Measurements from ENCODE around the gene CCDC74B.
"Not testable (repeated sequence)": the region's sequence is repeated elsewhere in the genome, so short reads cannot be mapped to it uniquely, and the experiment has no call there.

The CCDC74B gene

DNA sequence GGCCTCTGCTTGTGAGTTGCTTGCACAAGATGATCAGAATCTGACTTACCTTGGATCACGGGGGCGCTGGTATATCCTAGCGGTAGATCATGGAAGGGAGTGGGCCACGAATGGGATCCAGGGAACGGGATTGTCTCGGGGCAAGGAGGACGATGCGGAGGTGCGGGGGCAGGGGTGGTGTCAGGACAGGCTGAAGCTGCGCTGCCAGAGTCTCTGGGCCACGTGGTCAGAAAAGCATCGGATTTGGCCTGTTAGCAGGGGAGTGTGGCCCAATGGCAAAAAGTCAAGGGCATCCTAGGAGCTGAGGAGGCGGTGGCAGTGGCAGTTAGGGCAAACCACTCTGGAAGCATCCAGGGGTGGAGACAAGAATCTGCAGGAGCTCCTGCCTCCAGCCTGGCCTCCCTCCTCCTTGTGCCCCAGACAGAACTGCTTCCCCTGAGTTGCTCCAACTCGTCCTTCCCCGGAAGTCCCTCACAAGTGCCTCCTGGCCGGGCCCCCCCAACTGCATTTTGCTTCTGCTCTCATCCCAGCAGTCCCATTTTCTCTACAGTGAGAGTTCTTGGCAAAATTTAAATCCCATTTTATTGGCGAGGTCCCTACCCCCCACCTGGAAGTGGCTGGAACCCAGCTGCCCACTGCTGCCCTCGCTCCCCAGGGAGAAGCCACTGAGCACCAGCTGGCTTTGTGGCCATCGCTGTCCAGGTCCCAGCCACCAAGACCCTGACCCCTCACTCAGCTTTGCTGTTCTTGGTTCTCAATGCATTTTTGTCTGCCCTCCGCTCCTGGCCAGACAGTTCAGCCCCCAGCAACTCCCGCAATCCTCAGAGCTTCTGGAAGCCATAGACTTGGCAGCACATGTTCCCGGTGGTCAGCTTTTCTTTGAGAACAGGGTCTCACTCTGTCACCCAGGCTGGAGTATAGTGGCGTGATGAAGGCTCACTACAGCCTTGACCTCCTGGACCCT lies 5.6 kb upstream of the CCDC74B start:
- DNase-seq (no peak), ATAC-seq (replicated peaks) (no peak)
- Mint-ChIP-seq H3K27me3 (peaks cover 7 to 10% of the 10 kb centered on the region in 2 donors), H3K27ac (peak overlapping the region; percentile 37), H3K4me1 (peaks cover 5% of the 10 kb centered on the region in 2 donors), H3K4me3 (no peak overlapping the region), H3K36me3 (peaks cover 23 to 33% of the 10 kb centered on the region in 2 donors), H3K9me3 (no peaks in the 10 kb centered on the region)

GRCh38 chr2:130148515-130148914 lies 3.6 kb upstream of the CCDC74B start:
- not testable (repeated sequence) for H3K27ac Mint-ChIP-seq; H3K9me3 Mint-ChIP-seq; H3K4me3 Mint-ChIP-seq; ATAC-seq (replicated peaks); DNase-seq
- peaks cover 12 to 21% of the 10 kb centered on the region in 2 donors for H3K36me3 Mint-ChIP-seq
- peaks cover 4 to 17% of the 10 kb centered on the region in 2 donors for H3K4me1 Mint-ChIP-seq
- peaks cover 8 to 24% of the 10 kb centered on the region in 2 donors for H3K27me3 Mint-ChIP-seq

DNA sequence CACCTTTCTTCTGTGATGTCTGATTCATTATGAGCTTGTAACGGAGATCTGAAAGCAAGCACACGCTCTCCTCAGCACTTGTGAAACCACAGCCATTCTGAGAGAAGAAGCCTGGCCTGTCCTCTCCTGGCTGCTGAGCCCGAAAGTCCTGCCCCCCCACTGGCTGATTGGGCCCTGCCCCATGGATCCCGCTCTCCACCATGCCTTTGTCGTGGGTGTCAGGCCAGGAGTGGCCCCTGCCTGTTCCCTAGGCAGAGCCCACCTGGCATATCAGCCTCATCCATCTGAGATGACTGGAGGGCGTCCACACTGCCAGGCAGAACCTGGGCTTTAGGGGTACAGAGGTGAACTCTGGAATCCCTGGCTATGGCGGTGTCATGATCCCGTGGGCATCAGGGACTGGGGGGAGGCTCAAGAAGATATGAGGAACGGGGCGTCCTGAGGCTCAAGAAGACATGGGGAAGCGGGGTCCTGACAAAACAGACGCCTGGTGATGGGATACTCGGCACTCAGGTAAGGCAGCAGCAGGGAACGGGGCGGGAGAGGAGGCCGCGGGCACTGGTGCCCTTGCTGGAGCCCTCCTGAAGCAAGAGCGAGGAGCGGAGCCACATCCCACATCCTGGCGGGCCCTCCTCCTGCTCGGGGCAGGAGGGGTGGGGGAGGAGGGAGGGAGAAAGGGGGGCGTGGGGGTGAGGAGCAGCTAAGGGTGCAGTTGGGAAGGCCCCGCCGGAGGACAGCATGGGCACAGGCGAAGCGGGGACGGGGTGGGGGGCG lies 1.5 kb downstream of the CCDC74B start:
- peak overlapping the region; percentile 50 to 76 for H3K4me3 Mint-ChIP-seq
- peak in 1 of 2 donors; percentile 12 for ATAC-seq (replicated peaks)
- H3K4me1 Mint-ChIP-seq: peaks cover 5 to 16% of the 10 kb centered on the region in 2 donors
- H3K27ac Mint-ChIP-seq, H3K36me3 Mint-ChIP-seq, DNase-seq, H3K9me3 Mint-ChIP-seq: not testable (repeated sequence)
- peaks cover 16 to 33% of the 10 kb centered on the region in 2 donors for H3K27me3 Mint-ChIP-seq

GRCh38 chr2:130142396-130143265 lies 2.3 kb downstream of the CCDC74B start:
- peaks cover 16 to 33% of the 10 kb centered on the region in 2 donors for H3K27me3 Mint-ChIP-seq
- not testable (repeated sequence) for H3K36me3 Mint-ChIP-seq; H3K9me3 Mint-ChIP-seq; H3K27ac Mint-ChIP-seq; ATAC-seq (replicated peaks); H3K4me3 Mint-ChIP-seq; DNase-seq
- peaks cover 5 to 15% of the 10 kb centered on the region in 2 donors for H3K4me1 Mint-ChIP-seq

DNA sequence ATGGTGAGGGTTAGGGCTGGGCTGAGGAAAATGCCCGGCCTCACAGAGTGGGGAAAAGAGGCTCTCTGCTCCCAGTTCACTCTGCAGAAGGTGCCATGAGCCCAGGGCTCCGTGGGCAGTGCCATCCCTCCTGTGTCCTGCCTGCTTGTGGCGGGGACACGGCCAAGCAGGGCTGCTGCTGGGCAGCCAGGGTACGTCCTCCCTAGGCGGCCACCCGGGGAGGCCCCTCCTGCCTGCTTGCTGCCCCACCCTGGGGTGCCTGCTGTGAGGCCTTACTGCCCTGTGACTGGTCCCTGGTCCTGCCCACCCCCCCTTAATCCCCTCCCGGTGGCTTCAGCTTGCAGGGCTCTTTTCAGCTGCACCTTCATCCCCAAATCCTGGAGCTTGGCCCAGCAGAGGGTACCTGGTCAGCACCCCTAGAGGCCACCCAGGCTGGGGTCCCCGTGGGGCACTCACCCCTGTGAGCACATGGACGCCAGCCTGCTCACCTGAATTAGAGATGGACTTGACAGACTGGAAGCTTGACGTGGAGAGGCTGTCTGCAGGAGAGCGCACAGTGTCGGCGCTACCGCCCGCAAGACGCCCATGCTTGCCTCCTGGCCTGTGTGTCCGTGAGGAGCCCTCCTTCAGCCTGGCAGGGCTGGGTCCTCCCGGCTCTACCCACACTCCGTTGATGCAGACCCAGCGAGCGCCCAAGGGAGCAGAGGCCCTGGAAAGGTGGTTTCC lies 3.1 kb downstream of the CCDC74B start:
- ATAC-seq (replicated peaks); H3K4me3 Mint-ChIP-seq; DNase-seq; H3K27ac Mint-ChIP-seq; H3K36me3 Mint-ChIP-seq; H3K9me3 Mint-ChIP-seq: not testable (repeated sequence)
- H3K27me3 Mint-ChIP-seq: peaks cover 16 to 33% of the 10 kb centered on the region in 2 donors
- peaks cover 5 to 15% of the 10 kb centered on the region in 2 donors for H3K4me1 Mint-ChIP-seq

DNA sequence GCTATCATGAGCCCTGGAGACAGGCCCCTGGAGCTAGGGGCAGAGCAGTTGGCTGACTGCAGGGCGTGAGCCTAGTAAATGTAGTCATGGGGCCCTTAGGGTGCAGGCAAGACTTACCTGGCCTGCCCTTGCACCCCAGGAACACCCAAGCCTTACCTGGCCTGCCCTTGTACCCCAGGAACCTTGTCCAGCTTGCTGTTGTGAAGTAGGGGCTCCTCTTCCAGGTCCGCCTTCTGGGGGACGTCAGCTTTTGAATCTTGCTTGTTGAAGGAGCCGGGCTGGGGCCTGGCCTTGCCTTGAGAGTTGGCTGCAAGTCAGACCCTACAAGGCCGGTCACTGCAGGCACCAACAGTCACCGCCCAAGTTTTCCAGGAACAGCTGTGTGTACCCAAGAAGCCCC lies 3.9 kb downstream of the CCDC74B start:
- DNase-seq; H3K36me3 Mint-ChIP-seq; H3K4me3 Mint-ChIP-seq; H3K27ac Mint-ChIP-seq; H3K9me3 Mint-ChIP-seq; ATAC-seq (replicated peaks): not testable (repeated sequence)
- H3K4me1 Mint-ChIP-seq: peaks cover 5 to 15% of the 10 kb centered on the region in 2 donors
- peaks cover 11 to 25% of the 10 kb centered on the region in 2 donors for H3K27me3 Mint-ChIP-seq

DNA sequence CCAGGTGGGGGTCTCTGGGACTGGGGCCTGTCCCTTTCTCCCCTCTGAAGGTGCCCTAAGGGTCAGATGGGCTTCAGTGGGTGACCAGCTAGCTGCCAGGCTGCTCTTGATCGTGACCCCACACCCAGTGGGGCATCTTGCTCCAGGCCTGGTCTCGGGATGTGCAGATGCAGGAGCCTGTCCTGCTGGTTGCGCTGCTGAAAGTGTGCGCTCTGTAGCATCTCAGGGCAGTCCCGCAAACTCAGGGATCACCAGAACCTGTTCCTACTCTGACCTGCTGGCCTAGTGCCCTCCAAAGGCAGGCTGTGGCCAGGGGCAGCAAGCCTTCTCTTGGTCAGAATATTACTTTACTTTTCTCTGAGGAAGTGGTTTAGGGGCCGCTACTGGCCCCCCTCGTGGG lies 4.4 kb downstream of the CCDC74B start:
- not testable (repeated sequence) for H3K4me3 Mint-ChIP-seq
- H3K27me3 Mint-ChIP-seq: peaks cover 9 to 23% of the 10 kb centered on the region in 2 donors

GRCh38 chr2:130139331-130140280 lies 5.3 kb downstream of the CCDC74B start:
- H3K27me3 Mint-ChIP-seq: peaks cover 9 to 19% of the 10 kb centered on the region in 2 donors
- not testable (repeated sequence) for H3K4me3 Mint-ChIP-seq; DNase-seq; H3K36me3 Mint-ChIP-seq; H3K27ac Mint-ChIP-seq; H3K9me3 Mint-ChIP-seq; ATAC-seq (replicated peaks)
- H3K4me1 Mint-ChIP-seq: peaks cover 5 to 11% of the 10 kb centered on the region in 2 donors

More for the DNA sequence above, 4.4 kb downstream of the CCDC74B start:
- DNase-seq; H3K27ac Mint-ChIP-seq; ATAC-seq (replicated peaks); H3K9me3 Mint-ChIP-seq; H3K36me3 Mint-ChIP-seq: not testable (repeated sequence)
- H3K4me1 Mint-ChIP-seq: peaks cover 5 to 15% of the 10 kb centered on the region in 2 donors

- peaks cover 9 to 19% of the 10 kb centered on the region in 2 donors for H3K27me3 Mint-ChIP-seq
- H3K27ac Mint-ChIP-seq; H3K4me3 Mint-ChIP-seq; H3K36me3 Mint-ChIP-seq; H3K9me3 Mint-ChIP-seq; ATAC-seq (replicated peaks); DNase-seq; H3K4me1 Mint-ChIP-seq: not testable (repeated sequence)
Measured at GRCh38 chr2:130138841-130139251, 6.1 kb downstream of the CCDC74B start.

DNA sequence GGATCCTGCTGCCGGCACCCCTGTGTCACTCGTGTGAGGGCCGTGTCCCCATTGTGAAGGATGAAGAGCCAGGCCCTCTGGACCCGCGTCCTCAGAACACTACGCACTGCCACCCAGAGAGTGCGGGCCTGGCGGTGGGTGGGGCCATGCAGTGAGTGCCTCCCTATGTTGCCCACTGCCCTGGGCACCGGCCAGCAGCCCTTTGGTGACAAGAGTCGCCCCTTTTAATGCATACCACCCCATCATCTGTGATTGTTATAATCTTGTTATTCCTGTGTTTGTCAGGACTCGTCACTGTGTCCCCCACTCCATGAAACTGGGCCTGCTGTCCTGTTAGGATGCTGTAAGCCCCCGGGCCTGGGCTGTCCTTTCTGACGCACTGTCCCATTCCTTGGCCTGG lies 6.6 kb downstream of the CCDC74B start:
- ATAC-seq (replicated peaks); H3K27ac Mint-ChIP-seq; H3K36me3 Mint-ChIP-seq; H3K9me3 Mint-ChIP-seq; H3K4me1 Mint-ChIP-seq; H3K4me3 Mint-ChIP-seq; DNase-seq: not testable (repeated sequence)
- peaks cover 5 to 13% of the 10 kb centered on the region in 2 donors for H3K27me3 Mint-ChIP-seq

DNA sequence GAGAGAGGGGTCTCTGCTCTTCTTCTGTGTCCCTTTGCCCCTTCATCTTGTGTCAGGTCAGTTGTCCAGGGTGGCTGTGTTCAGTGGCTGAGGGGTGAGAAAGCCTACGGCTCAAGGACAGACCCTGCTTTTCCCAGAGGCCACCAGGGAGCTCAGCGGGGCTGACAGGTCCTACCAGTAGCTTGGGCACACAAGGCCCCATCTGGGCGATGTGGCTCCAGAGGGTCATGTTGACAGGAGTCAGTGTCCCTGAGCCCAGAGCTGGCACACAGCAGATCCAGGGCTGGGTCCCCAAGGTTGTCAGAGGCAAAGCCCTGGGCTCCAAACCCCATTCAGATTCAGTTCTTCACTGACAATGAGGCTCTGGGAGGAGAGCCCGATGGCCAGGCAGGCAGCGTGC lies 7.8 kb downstream of the CCDC74B start:
- H3K9me3 Mint-ChIP-seq; H3K4me1 Mint-ChIP-seq; H3K4me3 Mint-ChIP-seq; DNase-seq; H3K27ac Mint-ChIP-seq; ATAC-seq (replicated peaks); H3K36me3 Mint-ChIP-seq: not testable (repeated sequence)
- H3K27me3 Mint-ChIP-seq: peaks cover 0 to 11% of the 10 kb centered on the region in 2 donors

- H3K36me3 Mint-ChIP-seq; H3K4me1 Mint-ChIP-seq; H3K27ac Mint-ChIP-seq; ATAC-seq (replicated peaks); DNase-seq; H3K4me3 Mint-ChIP-seq; H3K9me3 Mint-ChIP-seq: not testable (repeated sequence)
- peaks cover 0 to 11% of the 10 kb centered on the region in 2 donors for H3K27me3 Mint-ChIP-seq
Measured at GRCh38 chr2:130136546-130136945, 8.4 kb downstream of the CCDC74B start.

Measured in stimulated activated naive B cell treated with anti-CD40 and anti-IgM and Interleukin-4, amounts not matched to agents 10 μg/mL and 1 μg/mL and 100 μg/mL, for 72 hours (primary cell).